Peyer's patch (tissue), 4 donors: ENCODE data around the gene CR1L. TPM values are rescaled to one million over a fixed set of nuclear protein-coding genes. Genes with fewer than 3 reads are reported as not detected.

Experiments
- DNase-seq, 3 donors: peaks; one replicate each; pipeline ENCODE4 v3.0.0-alpha.2; 2017 to 2019
- H3K27ac ChIP-seq, 4 donors: fragments of 200-600 bp; sonication (generic); one replicate each; pipeline ENCODE4 v1.5.1; 2016 to 2019
- H3K27me3 ChIP-seq, 2 donors: fragments of 200-600 bp; sonication (generic); one replicate each; pipeline ENCODE4 v1.5.1; 2019
- H3K36me3 ChIP-seq, 3 donors: fragments of 200-600 bp; sonication (generic); one replicate each; pipeline ENCODE4 v1.5.1; 2016 to 2019
- H3K4me1 ChIP-seq, 4 donors: fragments of 200-600 bp; sonication (generic); one replicate each; pipeline ENCODE4 v1.5.1; 2016 to 2019
- H3K4me3 ChIP-seq, 4 donors: fragments of 200-600 bp; sonication (generic); 1 replicate in 3 of 4; 2 replicates in 1 of 4; pipeline ENCODE4 v1.5.1; 2016 to 2019; ENCODE audit warnings: mild to moderate bottlenecking in 1 of 4
- H3K9me3 ChIP-seq, 4 donors: fragments of 200-600 bp; sonication (generic); one replicate each; pipeline ENCODE4 v1.5.1; 2016 to 2019; ENCODE audit warnings: mild to moderate bottlenecking in 1 of 4
- CTCF ChIP-seq, 6 experiments: fragments of 450-650 bp in 4 of 6; fragments of 200-600 bp in 2 of 6; sonication (generic) in 1 of 6; IDR thresholded peaks; one replicate each; pipeline ENCODE4 v1.5.1; 2017 to 2019; ENCODE audit warnings: antibody characterized with exemption in 6 of 6, mild to moderate bottlenecking in 3 of 6, moderate library complexity in 1 of 6
- POLR2A ChIP-seq, 2 donors: fragments of 450-650 bp; IDR thresholded peaks; one replicate each; pipeline ENCODE4 v1.5.1; 2017; ENCODE audit warnings: antibody characterized with exemption in 2 of 2, mild to moderate bottlenecking in 2 of 2, moderate library complexity in 2 of 2
- total RNA-seq, 4 donors: library from RNA; depleted of rRNA; stranded (reverse); fragments of >200 nt; gene quantifications; one replicate each; pipeline ENCODE4 v1.1.0, GENCODE V29; 2016

Gene CR1L
- total RNA-seq, 4 donors from 2014 or later = not detected

DNA sequence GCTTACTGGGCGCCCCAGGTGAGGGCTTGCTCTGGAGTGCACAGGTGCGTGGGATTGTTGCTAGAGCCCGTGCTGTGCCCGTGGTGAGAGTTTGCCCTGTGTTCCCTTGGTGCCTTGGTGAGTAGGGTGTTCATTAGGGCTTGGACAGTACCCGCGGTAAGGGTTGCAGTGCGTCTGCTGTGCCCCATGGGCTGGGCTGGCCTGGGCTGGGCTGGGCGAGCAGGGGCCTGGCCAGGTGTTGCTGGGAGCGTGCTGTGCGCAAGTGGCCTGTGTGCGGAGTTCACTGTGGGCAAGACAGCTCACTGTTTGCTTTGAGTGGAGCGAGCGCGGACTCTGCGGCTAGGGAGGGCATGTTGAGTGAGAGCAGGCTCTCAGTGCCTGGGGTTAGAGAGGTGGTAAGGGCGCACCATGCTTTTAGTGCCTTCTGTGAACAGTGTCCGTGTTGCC is 725 bp downstream of the CR1L start:
- no peak for DNase-seq
- H3K36me3 ChIP-seq = no peaks in the 10 kb centered on the region
- TF ChIP-seq CTCF (IDR thresholded peaks at IDR 0.05) (no peak), POLR2A (IDR thresholded peaks at IDR 0.05) (no peak)
- no peaks in the 10 kb centered on the region for H3K27me3 ChIP-seq
- peak overlapping the region in 2 of 4 donors; percentile 19 to 50 for H3K4me3 ChIP-seq
- H3K27ac ChIP-seq = no peak overlapping the region
- H3K9me3 ChIP-seq = no peaks in the 10 kb centered on the region
- H3K4me1 ChIP-seq = peaks cover 0 to 5% (median 0%) of the 10 kb centered on the region in 4 donors

DNA sequence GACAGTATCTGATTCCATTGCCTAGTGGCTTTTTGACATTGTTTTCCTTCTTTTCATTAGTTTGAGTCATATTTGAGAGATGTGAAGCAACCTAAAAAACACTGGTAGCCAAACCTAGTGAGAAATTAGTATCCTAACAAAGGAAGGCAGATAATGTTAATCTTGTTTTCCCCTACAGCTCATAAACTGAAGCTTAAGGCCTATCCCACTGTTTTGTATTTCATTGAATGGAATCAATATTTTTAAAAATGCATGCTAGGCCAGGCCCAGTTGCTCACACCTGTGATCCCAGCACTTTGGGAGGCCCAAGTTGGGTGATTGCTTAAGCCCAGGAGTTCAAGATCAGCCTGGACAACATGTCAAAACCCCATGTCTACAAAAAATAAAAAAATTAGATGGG is 1.2 kb downstream of the CR1L start:
- H3K27me3 ChIP-seq = no peaks in the 10 kb centered on the region
- H3K9me3 ChIP-seq = no peaks in the 10 kb centered on the region
- H3K4me1 ChIP-seq = peaks cover 0 to 5% (median 0%) of the 10 kb centered on the region in 4 donors
- H3K36me3 ChIP-seq = no peaks in the 10 kb centered on the region
- TF ChIP-seq CTCF (IDR thresholded peaks at IDR 0.05) (no peak), POLR2A (IDR thresholded peaks at IDR 0.05) (no peak)
- DNase-seq = no peak
- no peak overlapping the region for H3K4me3 ChIP-seq
- no peak overlapping the region for H3K27ac ChIP-seq

- H3K27me3 ChIP-seq = no peaks in the 10 kb centered on the region
- no peak for DNase-seq
- peaks cover 0 to 5% (median 0%) of the 10 kb centered on the region in 4 donors for H3K4me1 ChIP-seq
- no peak overlapping the region for H3K4me3 ChIP-seq
- TF ChIP-seq POLR2A (IDR thresholded peaks at IDR 0.05) (no peak), CTCF (IDR thresholded peaks at IDR 0.05) (no peak)
- no peaks in the 10 kb centered on the region for H3K36me3 ChIP-seq
- no peaks in the 10 kb centered on the region for H3K9me3 ChIP-seq
- H3K27ac ChIP-seq = no peak overlapping the region
Measured at GRCh38 chr1:207646944-207647579, 2.1 kb downstream of the CR1L start.

GRCh38 chr1:207647671-207648333 is 2.9 kb downstream of the CR1L start:
- no peak for TF ChIP-seq POLR2A (IDR thresholded peaks at IDR 0.05)
- Histone ChIP-seq H3K27me3 (no peaks in the 10 kb centered on the region), H3K4me3 (no peak overlapping the region), H3K36me3 (no peaks in the 10 kb centered on the region), H3K9me3 (no peaks in the 10 kb centered on the region), H3K27ac (no peak overlapping the region), H3K4me1 (peaks cover 0 to 5% (median 0%) of the 10 kb centered on the region in 4 donors)
- no peak for DNase-seq

DNA sequence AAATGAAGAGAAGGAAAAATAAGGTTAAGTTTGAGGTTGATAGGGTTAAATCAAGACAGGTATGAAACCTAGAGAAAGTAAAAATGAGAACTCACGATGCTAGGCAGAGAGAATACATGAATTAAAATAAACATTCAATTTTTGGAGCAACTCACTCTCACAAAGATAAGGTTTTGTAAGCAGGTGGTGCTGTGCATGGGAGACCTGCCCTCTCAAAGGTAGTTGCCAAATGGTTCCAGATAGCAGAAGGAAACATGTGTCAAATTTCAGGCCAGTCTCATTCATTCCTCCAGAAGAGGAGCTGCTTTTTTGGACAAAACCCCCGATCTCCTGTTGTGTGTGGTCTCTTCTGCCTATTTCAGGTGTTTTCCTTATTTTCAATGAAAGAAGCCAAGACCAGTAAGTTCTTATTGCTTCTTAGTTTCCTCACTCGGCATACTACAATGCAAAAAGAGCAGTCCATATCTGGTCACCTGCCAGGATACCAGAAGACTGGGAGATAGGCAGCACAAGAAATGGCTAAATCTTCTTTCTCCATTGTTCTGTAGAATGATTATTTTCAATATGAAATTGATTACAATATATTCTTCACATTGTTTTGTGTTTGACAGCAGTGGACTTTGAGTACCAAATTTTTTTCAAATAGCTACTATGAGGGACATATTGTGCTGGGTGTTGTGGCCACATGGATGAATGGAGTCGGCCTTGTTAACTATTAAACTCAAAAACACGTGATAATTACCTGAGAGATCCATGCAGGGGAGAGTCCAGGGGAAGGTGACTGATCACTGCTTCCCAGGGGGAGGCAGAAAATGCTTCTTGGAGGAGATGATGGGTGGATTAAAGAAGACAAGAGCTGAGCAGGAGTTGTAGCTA is 3.6 kb downstream of the CR1L start:
- Histone ChIP-seq H3K4me3 (no peak overlapping the region), H3K9me3 (no peaks in the 10 kb centered on the region), H3K27ac (no peak overlapping the region), H3K4me1 (peaks cover 0 to 5% (median 0%) of the 10 kb centered on the region in 4 donors), H3K27me3 (no peaks in the 10 kb centered on the region), H3K36me3 (no peaks in the 10 kb centered on the region)
- no peak for TF ChIP-seq CTCF (IDR thresholded peaks at IDR 0.05)
- TF ChIP-seq POLR2A (IDR thresholded peaks at IDR 0.05) = no peak
- DNase-seq = no peak
